ENCODE measurements around the gene ZSCAN23. TPM values are rescaled to one million over a fixed set of nuclear protein-coding genes. Genes with fewer than 3 reads are reported as not detected.

ZSCAN23 gene
- total and polyA plus RNA-seq, 9 of the 15 experiments (the other 6 are each of a cell fraction or from before 2014, with no cell fraction given) = 0.05 to 0.29 (median 0.21) TPM; not detected in 1

DNA sequence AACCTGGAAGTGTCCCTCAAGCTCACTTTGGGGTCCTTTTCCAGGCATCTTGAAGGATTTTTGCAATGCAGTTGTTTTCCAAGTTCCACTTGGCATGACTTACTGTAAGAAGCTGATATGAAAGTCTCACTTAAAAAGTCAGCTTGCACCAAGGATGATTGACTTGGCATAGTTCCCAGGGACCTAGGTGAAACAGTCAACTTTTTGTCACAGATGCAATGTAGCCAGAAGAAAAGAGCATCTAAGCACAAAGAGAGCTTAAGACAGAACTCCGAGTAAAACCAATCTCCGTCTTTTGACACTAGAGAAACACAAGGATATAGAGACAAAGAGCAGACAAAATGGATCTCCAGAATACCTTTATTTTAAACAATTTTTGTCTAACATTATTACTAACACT, 41.1 kb downstream of the ZSCAN23 start:
- H3K4me2 ChIP-seq (ENCODE audit: insufficient read depth, low read length) = no peak overlapping the region
- no peak for ATAC-seq
- H3K79me2 ChIP-seq (ENCODE audit: control insufficient read depth, insufficient read depth, low read length) = peaks cover 30% of the 10 kb centered on the region
- peaks cover 17 to 32% of the 10 kb centered on the region in 2 experiments for H3K4me1 ChIP-seq (replicated peaks in 1 of 2; ENCODE audit: control insufficient read depth in 2 of 2, insufficient read depth in 2 of 2, low read length in 2 of 2)
- H3K9me3 ChIP-seq (replicated peaks; ENCODE audit: control insufficient read depth, insufficient read depth, low read depth, low read length) = no peaks in the 10 kb centered on the region
- H2AFZ ChIP-seq (ENCODE audit: low read depth, low read length) = peak overlapping the region; percentile 56
- POLR2A ChIA-PET = interaction anchor here (0.6 to 1.5 kb wide), 9 partner anchors 9 to 266 kb away, joined by 3 to 5 read pairs (median 3); partner anchors contain the start of gene ZSCAN31
- WGBS (ENCODE audit: insufficient coverage, low coverage, missing lambda C conversion rate) = 40% methylated on average over 2 of the region's 2 CpGs
- DNase-seq (ENCODE audit: extremely low read depth in 1 of 4, low spot score in 3 of 4) = peak in 1 of 4 experiments; percentile 74
- H3K27ac ChIP-seq (ENCODE audit: extremely low read depth, low read depth, low read length) = no peak overlapping the region
- no peaks in the 10 kb centered on the region for H3K27me3 ChIP-seq (ENCODE audit: control insufficient read depth in 2 of 2, insufficient read depth in 2 of 2, low read length in 2 of 2)
- intact Hi-C loops (cut with micrococcal nuclease) = no loop called here
- H3K9me1 ChIP-seq (ENCODE audit: control insufficient read depth, insufficient read depth, low read length) = no peaks in the 10 kb centered on the region
- H3K9ac ChIP-seq (ENCODE audit: insufficient read depth in 1 of 2, low read depth in 2 of 2, low read length in 2 of 2) = peak overlapping the region in 1 of 2 experiments; percentile 40; a peak in 1 of 4 replicates
- H3K4me3 ChIP-seq = no peak overlapping the region
- CTCF ChIA-PET (ENCODE audit: low intra/inter-chr PET ratio) = interaction anchor here (0.7 kb wide), 1 partner anchor 271 kb away, joined by 6 read pairs; no protein-coding TSS in a partner anchor
- FAIRE-seq = peak; percentile 49
- in situ Hi-C loops (cut with MboI) = no loop called here
- H3K36me3 ChIP-seq (ENCODE audit: control insufficient read depth, insufficient read depth, low read length) = peaks cover 11% of the 10 kb centered on the region; the same call in 2 of the 3 replicates
- no peaks in the 10 kb centered on the region for H4K20me1 ChIP-seq (replicated peaks; ENCODE audit: control insufficient read depth, insufficient read depth, low read length)
- no TSS peak for BruUV-seq (replicated peaks)
- TF ChIP-seq KLF16 (IDR thresholded peaks at IDR 0.05) (no peak), CTBP1 (IDR thresholded peaks at IDR 0.05; ENCODE audit: borderline replicate concordance) (0 out of 2 replicates have a peak, but pooled peaks have one; percentile 35), RCOR1 (IDR thresholded peaks at IDR 0.05; ENCODE audit: borderline replicate concordance in 1 of 2, low read depth in 2 of 2, low read length in 2 of 2) (0 out of 4 replicates have a peak, but pooled peaks of 1 of the 2 experiments have one; percentile 4), HMG20A (CRISPR knock-in tag; conservative IDR thresholded peaks at IDR 0.05) (no peak), KAT2B (IDR thresholded peaks at IDR 0.05; ENCODE audit: low read depth, low read length) (no peak), IFI16 (CRISPR knock-in tag; IDR thresholded peaks at IDR 0.05) (no peak), MEIS2 (IDR thresholded peaks at IDR 0.05; ENCODE audit: partially characterized antibody) (peak; percentile 21), ZNF24 (IDR thresholded peaks at IDR 0.05) (no peak), JUNB (CRISPR knock-in tag; conservative IDR thresholded peaks at IDR 0.05) (no peak), NCOA2 (IDR thresholded peaks at IDR 0.05; ENCODE audit: partially characterized antibody in 2 of 2) (peak in 1 of 2 experiments; percentile 92), FOXJ3 (CRISPR knock-in tag; IDR thresholded peaks at IDR 0.05) (no peak), NFIX (CRISPR knock-in tag; IDR thresholded peaks at IDR 0.05; ENCODE audit: low read depth) (no peak), ZNF586 (CRISPR knock-in tag; conservative IDR thresholded peaks at IDR 0.05) (no peak), KLF13 (tag; IDR thresholded peaks at IDR 0.05; ENCODE audit: borderline replicate concordance, low read depth) (no peak)
- TF ChIP-seq, protein P1, sequence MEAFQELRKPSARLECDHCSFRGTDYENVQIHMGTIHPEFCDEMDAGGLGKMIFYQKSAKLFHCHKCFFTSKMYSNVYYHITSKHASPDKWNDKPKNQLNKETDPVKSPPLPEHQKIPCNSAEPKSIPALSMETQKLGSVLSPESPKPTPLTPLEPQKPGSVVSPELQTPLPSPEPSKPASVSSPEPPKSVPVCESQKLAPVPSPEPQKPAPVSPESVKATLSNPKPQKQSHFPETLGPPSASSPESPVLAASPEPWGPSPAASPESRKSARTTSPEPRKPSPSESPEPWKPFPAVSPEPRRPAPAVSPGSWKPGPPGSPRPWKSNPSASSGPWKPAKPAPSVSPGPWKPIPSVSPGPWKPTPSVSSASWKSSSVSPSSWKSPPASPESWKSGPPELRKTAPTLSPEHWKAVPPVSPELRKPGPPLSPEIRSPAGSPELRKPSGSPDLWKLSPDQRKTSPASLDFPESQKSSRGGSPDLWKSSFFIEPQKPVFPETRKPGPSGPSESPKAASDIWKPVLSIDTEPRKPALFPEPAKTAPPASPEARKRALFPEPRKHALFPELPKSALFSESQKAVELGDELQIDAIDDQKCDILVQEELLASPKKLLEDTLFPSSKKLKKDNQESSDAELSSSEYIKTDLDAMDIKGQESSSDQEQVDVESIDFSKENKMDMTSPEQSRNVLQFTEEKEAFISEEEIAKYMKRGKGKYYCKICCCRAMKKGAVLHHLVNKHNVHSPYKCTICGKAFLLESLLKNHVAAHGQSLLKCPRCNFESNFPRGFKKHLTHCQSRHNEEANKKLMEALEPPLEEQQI (IDR thresholded peaks at IDR 0.05) = 0 out of 2 replicates have a peak, but pooled peaks have one; percentile 33
- TF ChIP-seq, protein P2, sequence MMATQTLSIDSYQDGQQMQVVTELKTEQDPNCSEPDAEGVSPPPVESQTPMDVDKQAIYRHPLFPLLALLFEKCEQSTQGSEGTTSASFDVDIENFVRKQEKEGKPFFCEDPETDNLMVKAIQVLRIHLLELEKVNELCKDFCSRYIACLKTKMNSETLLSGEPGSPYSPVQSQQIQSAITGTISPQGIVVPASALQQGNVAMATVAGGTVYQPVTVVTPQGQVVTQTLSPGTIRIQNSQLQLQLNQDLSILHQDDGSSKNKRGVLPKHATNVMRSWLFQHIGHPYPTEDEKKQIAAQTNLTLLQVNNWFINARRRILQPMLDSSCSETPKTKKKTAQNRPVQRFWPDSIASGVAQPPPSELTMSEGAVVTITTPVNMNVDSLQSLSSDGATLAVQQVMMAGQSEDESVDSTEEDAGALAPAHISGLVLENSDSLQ (IDR thresholded peaks at IDR 0.05) = peak; percentile 73
- TF ChIP-seq, protein P3, sequence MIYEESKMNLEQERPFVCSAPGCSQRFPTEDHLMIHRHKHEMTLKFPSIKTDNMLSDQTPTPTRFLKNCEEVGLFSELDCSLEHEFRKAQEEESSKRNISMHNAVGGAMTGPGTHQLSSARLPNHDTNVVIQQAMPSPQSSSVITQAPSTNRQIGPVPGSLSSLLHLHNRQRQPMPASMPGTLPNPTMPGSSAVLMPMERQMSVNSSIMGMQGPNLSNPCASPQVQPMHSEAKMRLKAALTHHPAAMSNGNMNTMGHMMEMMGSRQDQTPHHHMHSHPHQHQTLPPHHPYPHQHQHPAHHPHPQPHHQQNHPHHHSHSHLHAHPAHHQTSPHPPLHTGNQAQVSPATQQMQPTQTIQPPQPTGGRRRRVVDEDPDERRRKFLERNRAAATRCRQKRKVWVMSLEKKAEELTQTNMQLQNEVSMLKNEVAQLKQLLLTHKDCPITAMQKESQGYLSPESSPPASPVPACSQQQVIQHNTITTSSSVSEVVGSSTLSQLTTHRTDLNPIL (CRISPR knock-in tag; IDR thresholded peaks at IDR 0.05) = no peak
